Muscle of back (tissue), 11 donors: ENCODE results near the gene LDB2. TPM values are rescaled to one million over a fixed set of nuclear protein-coding genes. Genes with fewer than 3 reads are reported as not detected.
A peak's percentile ranks its signal among the peaks of the same experiment; 100 is the strongest.

ENCODE experiments used
- DNase-seq, 3 donors: peaks; one replicate each; pipeline versions ENCODE4 v3.0.0 to v3.0.0-alpha.2; 2013
- polyA plus RNA-seq, 10 donors: library from polyadenylated mRNA; unstranded; fragments of 120-200 nt; gene quantifications; one replicate each; pipeline ENCODE4 v1.2.1, GENCODE V29; 2013; ENCODE audit not compliant: insufficient read length in 10 of 10

The LDB2 gene
- polyA plus RNA-seq, 10 donors: 32.1 to 62.9 (median 45.8) TPM

GRCh38 chr4:16887887-16888286 lies 10.6 kb downstream of the LDB2 start:
- DNase-seq: no peak

GRCh38 chr4:16884673-16885460 lies 13.6 kb downstream of the LDB2 start:
- no peak for DNase-seq

DNA sequence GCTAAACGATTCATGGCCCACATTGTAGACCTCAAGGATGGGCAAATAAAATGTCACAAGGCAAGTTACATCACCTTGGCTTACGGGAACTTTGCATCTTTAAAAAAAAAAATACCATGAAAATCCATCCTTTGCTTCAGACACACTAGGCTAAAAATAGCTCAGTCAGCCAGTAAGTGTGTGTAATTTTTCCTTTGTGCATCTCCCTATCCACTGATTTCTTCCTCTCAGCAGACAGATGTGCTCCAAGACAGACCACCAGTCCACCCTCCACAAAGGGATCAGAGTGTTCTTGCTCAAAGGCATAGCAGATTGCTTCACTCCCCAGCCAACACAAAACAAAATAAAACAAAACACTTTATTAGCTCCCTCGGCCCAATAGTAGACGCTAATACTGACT lies 14.6 kb downstream of the LDB2 start:
- DNase-seq: peak in 1 of 3 donors; percentile 28

GRCh38 chr4:16881151-16881884 lies 17.1 kb downstream of the LDB2 start:
- DNase-seq: no peak

DNA sequence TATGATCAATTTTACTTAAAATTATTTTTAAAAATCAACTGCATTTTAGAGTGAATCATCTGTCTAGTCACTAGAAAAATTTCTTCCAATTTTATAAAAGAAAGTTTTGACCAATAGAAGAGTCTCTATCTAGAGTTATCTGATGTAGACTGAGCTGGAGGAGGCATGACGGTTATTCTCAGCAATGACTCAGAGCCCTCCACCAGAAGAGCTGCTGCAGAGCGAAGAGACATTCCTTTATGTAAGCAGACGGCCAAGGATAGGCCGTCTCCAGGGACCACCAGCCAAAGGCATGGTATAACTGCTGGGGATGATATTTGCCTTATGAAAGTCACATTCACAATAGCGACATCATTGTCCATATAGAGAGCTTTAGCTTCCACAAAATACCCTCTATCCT lies 23.0 kb downstream of the LDB2 start:
- peak in 1 of 3 donors; percentile 86 for DNase-seq

DNA sequence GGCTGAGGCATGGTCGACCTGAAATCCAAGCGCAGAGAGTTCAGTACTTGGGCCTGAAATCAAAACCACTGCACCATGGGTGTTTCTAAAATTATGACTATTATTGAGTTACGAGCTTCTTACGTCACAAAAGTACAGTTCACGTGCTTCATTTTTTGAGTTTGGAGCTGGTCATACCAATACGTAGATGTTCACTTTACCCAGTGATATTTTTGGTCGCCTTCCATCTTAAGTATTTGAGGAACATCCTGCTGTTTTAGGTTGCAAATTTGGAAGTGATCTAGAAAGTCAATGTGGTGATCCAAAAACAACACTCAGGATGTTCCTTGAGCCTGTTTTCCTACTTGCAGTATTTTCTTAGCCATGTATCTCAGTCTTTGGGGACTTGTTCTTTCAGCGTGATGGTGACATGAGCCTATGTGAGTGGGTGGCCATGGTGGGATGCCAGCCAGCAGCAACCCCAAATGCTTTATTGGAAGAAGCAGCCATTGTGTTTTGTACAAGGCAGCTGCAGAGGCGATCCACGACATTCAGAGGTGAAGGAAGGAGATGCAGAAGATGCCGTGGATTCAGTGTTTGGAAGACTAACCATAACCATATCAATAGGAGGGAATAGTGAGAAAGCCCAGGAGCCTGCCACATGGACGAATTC lies 28.7 kb downstream of the LDB2 start:
- no peak for DNase-seq

GRCh38 chr4:16868674-16869073 lies 29.8 kb downstream of the LDB2 start:
- DNase-seq: no peak

- no peak for DNase-seq
Observed at GRCh38 chr4:16867827-16868226, 30.6 kb downstream of the LDB2 start.

DNA sequence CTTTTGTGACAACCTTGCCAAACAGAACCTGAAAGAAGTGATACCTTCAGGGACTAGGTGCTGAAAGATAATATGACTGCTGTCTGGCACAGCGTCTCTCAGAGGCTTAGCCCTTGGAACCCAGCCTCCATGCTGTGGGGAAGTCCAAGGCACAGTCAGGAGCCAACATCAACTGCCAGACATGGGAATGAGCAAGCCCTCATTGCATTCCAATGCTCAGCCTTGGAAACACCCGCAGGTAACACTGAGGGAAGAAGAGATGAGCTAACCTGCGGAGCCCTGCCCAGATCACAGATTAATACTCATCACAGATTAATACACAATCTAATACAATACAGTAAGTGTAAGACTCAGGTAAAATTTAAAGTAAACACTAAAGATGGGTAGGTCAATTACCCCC lies 31.5 kb downstream of the LDB2 start:
- DNase-seq: no peak

- DNase-seq: no peak
Observed at GRCh38 chr4:16865897-16866283, 32.6 kb downstream of the LDB2 start.

DNA sequence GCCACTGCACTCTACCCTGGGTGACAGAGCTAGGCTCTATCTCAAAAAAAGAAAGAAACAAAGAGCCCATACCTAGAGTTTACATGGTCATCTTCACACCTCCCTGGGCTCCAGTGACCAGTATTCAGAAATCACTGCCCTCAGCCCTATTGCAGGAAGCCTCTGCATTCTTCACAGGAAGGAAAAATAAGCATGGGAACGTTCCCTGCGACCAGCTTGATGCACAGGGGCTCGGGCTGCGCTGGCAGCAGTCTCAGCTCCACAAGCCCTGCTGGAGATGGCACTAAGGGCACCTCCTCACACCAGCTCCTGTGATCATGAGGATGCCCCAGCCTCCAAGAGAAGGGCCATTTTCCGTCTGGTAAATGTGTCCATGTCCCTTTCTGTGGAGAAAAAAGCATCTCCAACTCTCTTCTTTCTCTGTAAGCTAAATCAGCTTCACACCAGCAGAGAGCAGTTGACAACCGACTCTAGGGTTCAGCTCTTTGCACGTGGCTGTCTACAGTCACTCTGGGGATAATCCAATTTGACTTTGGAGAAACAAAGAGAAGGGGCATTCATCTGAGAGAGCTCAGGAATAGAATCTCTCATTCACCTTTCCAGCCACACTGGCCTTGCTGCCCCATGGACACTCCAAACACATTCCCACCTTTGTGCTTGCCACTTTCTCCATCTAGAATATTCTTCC lies 33.1 kb downstream of the LDB2 start:
- no peak for DNase-seq

GRCh38 chr4:16864199-16864598 lies 34.2 kb downstream of the LDB2 start:
- no peak for DNase-seq

DNA sequence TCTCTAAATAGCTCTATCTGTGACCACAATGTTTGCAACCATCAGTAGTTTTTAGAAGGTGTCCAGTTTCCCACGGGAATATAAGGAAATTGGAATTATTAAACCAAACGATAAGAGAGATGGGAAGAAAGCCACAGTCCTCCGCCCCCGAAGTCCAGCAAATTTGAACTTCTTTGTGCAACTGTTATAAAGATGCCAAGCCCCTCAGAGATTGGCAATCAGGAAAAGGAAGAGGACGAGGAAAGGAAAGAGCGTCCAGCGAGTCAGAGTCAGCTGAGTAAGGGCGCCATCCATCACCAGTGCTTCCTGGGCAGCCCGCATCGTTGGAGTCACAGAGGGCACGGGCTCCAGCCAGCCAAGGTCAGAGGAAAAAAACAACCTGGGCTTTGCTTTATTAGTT lies 35.7 kb downstream of the LDB2 start:
- DNase-seq: no peak

- peak; percentile 38 to 91 (median 68) for DNase-seq
Observed at GRCh38 chr4:16860516-16860915, 37.9 kb downstream of the LDB2 start.

DNA sequence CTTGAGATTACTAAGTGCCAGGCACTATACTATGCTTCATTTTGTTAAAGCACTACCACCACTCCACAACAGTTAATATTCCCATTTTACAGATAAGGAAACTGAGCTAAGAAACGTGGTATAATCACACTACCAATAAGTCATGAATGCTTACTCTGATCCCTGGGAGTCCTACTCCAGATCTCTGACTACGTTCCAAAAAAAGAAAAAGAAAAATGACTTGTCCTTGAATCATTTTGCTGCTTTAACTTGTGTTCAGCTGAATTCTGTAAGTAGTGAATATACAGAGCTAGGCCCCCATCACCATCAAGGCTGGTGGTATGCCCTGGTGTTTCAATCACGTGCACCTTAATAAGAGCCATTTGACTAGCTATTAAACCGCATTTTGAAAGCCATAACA lies 39.4 kb downstream of the LDB2 start:
- DNase-seq: no peak

- DNase-seq: peak in 2 of 3 donors; percentile 33 to 71
Observed at GRCh38 chr4:16858275-16858752, 40.1 kb downstream of the LDB2 start.

DNA sequence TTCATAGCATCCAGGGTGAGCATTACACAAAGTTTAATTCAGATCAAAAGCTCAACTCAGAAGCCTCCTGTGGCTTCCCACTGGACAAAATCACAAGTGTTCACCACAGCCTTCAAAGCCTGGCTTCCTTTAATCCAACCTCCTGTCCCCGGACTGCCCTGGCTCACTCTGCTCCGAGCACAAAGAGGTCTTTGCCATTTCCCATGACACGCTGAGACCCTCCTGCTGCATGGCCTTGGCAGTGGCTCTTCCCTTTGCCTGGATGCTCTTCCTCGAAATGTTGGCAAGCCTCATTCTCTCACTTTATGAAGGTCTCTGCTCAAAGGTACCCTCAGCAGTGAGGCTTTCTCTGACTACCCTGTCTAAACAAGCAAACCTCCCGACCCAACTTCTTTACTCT lies 41.0 kb downstream of the LDB2 start:
- DNase-seq: no peak

DNA sequence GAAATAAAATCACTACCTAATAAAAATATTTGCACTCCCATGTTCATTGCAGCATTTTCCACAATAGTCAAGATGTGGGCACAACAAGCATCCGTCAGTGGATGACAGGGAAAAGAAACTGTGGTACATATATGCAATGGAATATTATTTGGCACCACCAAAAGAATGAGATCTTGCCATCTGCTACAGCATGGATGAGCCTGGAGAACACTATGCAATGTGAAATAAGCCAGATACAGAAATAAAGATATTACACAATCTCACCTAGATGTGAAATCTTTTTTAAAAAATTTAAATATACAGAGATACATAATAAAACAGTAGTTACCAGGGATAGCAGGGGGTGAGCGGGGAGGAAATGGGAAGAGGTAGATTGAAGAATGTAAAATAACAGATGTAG lies 44.8 kb downstream of the LDB2 start:
- no peak for DNase-seq

DNA sequence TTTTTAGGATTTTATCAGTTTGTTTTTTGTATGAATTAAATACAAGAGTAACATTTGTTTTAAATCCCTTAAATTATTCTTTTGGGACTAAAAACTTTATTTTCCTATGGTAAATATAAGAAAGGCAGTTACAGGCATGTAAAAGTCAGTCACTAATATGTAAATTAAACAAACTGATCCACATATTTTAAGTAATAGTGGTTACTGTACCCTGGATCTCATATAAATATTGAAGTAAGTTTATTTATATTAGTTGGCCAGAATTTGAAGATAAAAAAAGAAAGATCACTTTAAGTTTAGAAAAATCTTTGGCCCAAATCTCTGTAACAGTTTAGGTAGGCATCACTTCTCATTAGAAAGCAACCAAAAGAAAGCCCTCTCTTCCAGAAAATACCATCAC lies 45.8 kb downstream of the LDB2 start:
- no peak for DNase-seq

DNA sequence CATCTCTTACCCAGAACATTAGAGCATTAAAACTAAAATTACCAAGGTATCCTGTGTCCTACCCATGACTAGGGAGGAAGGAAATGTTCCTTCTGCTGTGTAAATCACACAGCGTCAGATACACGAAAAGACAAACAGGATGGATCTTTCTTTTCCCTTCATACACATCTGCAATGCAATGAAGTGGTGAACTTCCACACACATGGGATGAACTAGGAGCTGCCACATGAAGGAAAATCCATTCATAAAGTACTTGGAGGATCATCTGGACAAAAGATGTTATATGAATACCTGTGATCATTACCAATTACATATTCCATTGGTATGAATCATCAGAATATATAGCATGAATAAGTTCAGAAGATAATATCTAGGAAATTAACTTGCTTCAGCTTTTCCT lies 46.2 kb downstream of the LDB2 start:
- no peak for DNase-seq

GRCh38 chr4:16846540-16847117 lies 51.8 kb downstream of the LDB2 start:
- no peak for DNase-seq
